Stimulated activated CD8-positive, alpha-beta memory T cell treated with anti-CD3 and anti-CD28 coated beads, Interleukin-12 subunit alpha, Interleukin-12 subunit beta, amount 100 ng/mL, for 24 hours (primary cell): Measurements from ENCODE around the gene UBL4A.

ENCODE experiments used
- DNase-seq: peaks from one replicate; pipeline ENCODE4 v3.0.0-alpha.2; 2020; ENCODE audit errors: extremely low read depth

Gene UBL4A

DNA sequence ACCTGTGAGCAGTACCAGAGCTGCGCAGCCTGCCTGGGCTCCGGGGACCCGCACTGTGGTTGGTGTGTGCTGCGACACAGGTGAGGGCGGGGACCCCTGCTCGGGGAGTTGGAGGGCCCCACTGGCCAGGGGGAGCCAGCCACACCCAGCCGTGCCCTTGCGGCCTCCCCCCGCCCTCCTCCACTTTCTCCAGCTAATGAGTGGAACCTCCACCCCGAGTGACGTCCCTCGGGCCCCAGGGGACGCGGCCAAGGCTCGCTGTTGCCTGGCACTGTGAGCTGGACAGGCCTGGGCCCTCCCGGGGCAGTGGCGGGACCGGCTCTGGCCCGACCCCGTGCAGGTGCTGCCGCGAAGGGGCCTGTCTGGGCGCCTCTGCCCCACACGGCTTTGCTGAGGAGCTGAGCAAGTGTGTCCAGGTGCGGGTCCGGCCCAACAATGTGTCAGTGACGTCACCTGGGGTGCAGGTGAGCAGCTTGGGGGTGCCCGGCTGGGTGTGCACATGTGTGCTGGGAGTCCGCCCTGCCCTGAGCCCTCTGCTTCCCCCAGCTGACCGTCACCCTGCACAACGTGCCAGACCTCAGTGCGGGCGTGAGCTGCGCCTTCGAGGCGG lies 22.7 kb downstream of the UBL4A start:
- DNase-seq = no peak

DNA sequence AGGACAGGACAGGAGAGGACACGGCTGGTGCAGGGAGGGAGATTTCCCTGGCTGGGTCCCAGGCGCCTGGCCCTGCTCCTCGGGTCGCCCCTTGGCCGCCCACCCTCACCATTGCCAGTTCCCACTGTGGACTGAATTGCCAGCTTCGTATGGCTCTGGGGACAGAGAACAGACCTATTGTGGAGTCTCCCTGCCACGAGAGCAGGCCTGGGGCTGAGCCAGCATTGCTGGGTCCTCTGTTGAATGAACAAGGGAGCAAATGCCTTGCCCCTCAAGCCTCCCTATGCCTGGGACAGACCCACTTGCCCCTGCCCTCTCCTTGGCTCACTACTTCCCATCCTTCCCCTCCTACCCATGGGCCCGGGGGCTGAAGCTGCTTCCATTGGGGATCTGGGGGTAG lies 24.0 kb downstream of the UBL4A start:
- no peak for DNase-seq

DNA sequence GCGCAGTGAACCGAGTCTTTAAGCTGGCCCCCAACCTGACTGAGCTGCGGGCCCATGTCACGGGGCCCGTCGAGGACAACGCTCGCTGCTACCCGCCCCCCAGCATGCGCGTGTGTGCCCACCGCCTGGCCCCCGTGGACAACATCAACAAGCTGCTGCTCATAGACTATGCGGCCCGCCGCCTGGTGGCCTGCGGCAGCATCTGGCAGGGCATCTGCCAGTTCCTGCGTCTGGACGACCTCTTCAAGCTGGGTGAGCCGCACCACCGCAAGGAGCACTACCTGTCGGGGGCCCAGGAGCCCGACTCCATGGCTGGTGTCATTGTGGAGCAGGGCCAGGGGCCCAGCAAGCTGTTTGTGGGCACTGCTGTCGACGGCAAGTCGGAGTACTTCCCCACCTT lies 26.1 kb downstream of the UBL4A start:
- DNase-seq = no peak

DNA sequence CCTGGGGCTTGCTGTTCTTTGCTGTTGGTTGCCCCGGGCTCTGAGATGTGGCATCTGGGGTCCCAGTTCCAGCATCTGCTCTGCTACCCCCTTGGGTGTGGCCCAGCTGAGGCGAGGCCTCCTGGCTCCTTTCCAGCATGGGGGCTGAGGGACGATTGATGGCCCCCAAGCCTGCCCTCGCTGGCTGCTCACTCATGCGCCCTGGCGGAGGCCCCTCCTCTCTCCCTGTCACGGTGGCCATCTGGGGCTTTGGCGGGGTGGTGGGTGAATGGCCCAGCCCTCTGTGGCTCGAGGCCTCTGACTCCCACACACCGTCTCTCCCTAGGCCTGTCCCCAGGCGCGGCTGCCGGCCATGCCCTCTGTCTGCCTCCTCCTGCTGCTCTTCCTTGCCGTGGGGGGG lies 26.6 kb downstream of the UBL4A start:
- no peak for DNase-seq

DNA sequence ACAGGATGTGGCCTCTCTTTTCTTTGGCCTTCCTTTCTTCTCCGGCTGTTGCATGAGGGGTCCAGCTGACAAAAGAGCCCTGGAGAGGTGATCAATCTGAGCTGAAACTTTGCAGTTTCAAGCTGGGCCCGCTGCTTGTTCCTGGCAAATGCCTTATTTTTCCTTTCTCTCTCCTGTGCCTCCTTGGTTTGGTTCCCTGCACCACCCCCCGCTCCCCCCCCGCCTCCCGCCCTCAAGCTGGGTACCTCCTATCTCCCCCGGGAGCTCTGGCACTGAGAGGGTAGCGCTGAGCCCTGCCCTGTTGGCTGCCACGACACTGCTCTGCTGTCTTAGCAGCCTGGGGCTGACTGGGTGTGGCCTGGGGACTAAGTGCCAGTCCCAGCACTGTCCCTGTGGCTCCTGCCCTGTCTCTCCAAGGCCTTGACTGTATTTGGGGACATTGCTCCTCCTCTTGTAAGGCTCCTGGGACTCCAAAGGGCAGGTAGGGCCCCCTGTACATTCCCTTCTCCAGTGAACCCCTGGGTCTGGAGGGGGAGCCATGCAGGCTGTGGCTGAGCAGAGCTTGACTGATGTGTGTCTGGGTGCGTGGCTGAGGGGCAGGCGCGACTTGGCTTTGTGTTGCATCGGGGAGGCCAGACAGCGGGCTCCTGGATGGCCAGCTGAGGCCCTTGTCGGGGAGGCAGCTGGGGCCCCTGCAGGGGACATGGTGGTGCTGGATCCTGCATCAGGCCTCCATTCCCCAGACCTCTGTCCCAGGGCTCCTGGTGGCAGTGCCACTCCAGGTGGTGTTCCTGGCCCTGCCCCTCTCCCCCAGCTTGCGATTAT lies 27.2 kb downstream of the UBL4A start:
- DNase-seq = no peak

DNA sequence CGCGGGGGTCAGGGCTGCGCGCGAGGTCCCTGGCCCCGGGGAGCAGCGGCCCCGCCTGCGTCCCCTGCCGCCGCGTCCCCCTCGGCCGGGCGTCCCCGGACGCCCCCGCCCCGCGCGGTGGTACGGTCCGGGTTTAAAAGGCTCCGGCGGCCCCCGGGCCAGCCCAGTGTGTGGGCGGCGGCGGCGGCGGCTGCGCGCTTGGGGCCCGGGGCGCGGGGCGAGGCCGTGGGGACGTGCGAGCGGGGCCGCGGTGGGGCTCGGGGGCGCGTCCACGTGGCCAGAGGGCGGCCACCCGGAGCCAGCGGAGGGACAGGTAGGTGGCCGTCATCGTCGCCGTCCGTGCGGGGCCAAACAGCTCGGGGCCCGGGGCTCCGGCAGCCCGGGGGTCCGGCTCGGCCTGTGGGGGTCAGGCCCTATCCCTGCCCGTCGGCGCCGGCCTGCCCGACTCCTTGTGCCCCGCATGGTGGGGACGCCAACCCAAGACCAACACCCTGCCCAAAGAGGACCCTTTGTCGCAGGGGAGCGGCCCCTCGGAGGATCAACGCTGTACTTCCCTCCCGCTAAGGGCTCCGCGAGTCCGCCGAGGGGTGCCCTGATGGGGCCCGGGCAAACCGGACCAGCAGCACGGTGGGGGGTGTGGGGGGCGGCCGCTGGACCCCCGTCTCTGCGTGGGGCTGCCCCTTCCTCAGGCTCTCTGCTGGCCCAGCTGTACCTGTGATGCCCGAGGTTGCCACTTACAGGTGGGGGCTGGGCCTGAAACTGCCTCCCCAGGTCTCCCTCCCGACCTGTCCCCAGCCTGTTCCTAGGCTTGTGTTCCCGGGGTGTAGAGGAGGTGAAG lies 28.1 kb downstream of the UBL4A start, which contains the start of gene PLXNA3:
Gene PLXNA3 (plus strand): TSS at position 166 of the 838 bp plus-strand sequence. CDS start 1,903 bp downstream, outside the sequence.
- no peak for DNase-seq

DNA sequence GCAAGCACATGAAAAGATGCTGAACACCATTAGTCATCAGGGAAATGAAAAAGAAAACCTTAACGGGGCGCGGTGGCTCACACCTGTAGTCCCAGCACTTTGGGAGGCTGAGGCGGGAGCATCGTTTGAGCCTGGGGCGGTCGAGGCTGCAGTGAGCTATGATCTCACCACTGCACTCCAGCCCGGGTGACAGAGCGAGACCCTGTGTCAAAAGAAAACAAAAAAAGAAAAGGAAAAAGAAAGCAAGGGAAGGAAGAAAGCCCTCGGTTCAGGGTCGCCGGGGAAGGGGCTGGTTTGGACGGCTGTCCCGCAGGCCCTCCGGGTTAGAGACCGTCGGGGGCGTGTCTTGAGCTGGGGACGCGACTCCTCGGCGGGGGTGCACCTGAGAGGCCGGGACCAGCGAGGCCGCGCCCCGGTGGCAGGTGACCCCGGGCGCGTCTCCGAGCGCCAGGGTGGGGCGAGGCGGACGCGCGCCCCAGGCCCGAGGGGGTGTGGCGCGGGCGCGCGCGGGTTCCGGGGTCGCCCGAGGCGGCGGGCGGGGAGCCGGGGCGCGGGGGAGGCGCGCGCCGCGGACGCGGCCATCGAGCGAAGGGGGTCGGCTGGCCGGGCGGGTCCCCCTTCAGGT lies 28.8 kb downstream of the UBL4A start:
- no peak for DNase-seq

DNA sequence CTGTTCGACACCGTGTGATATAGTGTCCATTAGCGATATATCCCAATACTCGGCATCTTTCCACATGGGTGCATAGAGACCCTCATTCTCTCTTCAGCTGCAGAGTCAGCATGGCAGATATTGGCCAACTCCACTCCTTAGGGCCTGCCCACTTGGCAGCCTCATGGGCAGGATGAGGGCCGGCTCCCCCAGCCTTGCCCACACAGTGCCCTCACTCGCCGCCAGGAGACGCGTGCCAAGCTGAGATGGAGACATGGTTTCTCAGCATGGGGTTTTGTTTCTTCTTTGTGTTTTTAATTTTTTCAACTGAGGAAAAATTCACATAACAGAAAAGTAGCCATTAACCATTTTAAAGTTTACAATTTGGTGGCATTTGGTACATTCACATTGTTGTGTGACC lies 33.6 kb downstream of the UBL4A start:
- DNase-seq = no peak

DNA sequence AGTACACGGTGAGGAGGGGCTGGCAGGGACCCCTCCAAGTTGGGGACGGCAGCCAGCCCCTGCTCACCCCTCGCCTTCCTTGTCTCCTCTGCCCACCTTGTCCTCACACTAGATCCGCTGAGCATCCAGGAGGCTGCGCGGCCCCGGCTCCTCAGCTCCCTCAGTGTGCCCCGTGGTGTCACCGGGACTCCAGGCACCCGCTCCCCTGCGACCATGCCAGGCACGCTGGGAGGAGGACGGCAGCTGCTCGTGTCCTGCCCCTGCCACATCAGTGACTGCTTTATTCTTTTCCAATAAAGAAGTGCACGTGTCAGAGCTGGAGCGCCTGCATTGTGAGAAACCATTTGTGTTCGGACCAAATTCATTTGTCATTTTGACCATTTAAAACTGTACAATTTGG lies 36.1 kb downstream of the UBL4A start:
- no peak for DNase-seq

DNA sequence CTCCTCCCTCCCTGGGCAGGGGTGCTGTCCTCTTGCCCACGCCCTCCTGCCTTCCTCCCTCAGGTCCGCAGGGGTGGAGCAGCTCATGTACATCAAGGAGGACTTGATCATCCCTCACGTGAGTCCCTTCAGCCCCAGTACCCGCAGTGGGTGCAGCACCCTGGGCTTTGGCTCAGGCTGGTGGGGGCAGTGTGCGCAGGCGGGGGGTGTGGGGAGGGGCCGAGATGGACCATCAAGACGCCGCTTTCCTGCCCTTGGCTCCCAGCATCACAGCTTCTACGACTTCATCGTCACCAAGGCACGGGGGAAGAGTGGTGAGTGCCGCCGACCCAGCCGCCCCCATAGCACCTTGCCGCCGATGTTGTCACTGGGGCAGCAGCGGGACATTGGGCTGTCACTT lies 36.8 kb downstream of the UBL4A start:
- DNase-seq = no peak

DNA sequence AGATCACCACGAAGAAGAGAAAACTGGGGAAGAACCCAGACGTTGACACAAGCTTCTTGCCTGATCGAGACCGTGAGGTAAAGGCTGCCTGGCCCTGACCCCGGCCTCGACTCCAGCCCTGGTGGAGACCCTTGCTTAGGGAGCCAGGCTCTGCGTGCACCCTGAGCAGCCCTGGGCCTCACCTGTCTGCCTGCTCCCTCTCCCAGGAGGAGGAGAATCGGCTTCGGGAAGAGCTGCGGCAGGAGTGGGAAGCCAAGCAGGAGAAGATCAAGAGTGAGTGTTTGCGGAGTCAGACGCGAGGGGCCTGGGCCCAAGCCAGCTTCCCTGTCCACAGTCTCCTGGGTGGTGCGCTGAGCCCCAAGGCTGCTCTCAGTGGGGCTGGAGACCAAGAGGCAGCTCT lies 37.9 kb downstream of the UBL4A start:
- no peak for DNase-seq

DNA sequence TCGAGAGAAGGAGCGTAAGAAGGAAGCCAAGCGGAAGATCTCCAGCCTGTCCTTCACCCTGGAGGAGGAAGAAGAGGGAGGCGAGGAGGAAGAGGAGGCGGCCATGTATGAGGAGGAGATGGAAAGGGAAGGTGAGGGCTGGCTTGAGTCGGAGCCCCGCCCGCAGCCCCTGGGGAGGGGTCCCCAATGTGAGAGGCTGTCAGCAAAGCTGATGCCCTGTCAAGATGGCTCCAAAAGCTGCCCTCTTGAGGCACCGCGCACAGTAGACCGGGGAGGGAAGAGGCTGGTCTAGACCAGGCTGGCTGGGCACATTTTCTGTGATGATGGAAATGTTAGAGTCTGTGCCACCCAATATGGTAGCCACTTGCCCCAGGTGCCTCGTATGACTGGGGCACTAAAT lies 40.0 kb downstream of the UBL4A start:
- DNase-seq = no peak

DNA sequence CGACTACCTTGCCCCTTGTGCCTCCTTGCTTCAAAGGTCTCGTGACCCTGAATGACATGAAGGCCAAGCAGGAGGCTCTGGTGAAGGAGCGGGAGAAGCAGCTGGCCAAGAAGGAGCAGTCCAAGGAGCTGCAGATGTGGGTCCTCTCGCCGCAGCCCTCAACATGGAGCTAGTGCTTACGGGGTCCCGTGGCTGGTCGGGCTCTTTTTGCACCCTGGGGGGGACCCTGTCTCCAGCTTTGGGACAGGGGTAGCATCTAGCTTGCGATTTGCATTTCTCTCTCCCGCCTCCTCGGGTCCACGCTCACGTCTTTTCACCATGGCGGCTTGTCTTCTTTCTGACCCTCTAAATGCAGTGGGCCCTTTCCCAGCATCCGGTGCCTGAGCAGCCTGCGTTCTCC lies 40.6 kb downstream of the UBL4A start:
- DNase-seq = no peak

DNA sequence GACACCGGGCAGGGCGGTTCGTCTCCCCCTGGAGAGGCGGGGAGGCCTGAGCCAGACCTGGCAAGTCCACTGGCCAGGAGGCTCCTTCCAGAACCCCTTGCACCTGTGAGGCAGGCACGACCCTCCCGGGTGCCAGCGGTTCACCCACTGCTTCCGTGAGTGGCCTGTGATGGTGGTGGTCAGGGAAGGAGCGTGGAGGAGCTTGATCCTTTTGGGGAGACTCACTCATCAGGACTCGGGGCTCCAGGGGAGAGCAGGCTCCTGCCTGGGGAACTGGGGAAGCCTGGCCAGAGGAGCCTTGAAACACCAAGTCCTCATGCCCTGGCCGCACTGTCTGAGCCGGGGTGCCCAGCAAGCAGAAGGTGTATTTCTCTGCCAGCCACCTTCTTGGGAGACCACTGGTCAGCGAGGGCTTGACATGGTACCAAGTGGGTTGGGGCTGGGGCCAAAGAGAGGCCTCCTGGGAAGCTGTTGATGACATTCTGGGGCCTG lies 41.6 kb downstream of the UBL4A start:
- no peak for DNase-seq

DNA sequence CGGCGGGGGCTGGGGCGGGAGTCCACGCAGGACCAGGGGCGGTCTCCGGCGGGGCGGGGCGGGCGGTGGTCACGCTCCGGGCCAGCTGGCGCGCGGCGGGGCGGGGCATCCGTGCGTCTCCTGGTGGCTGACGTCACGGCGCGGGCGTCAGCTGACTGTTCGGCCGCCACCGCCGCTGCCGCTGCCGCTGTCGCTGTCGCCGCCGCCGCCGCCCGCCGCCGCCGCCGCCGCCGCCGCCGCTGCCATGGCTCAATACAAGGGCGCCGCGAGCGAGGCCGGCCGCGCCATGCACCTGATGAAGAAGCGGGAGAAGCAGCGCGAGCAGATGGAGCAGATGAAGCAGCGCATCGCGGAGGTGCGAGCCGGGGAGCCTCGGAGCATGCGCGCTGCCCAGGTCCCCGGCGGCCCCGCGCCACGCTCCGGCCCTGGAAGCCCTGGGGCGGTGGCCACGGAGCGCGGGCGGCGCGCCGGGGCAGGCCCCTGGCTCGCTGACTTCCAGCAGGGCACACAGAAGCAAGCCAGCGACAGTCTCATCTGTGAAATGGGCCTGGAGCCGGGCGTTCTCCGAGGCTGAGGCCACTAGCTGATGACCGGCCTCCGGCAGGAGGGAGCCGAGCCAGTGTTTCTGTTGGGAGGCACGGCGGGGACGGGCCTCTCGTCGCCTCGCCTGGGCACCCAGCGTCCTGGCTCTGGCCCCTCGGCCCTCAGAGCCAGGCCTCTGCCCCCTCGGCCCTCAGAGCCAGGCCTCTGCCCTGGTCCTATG lies 42.2 kb downstream of the UBL4A start, which contains the start of gene FAM50A:
Gene FAM50A (plus strand): TSS at position 150 of the 763 bp plus-strand sequence. CDS start 95 bp downstream, at position 245.
- no peak for DNase-seq

DNA sequence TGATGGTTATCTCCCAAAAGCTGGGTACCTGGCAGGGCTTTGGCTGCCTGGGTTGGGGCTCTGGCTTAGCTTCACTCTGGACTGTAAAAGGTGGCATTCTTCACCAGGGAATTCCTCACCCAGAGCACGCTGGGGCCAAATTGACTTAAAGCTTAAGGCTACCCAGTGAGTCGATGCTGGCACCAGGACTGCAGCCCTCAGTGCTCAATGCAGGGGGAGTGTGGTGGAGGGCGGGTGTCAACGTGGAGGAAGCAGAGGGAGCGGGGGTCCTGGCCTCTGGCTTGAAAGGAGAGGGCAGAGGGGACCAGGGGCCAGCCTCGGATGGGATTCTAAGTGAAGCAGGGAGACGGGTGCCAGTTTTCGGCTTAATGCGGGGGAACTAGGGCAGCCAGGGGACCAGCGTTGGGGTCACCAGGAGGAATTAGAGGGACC lies 42.9 kb downstream of the UBL4A start:
- DNase-seq = no peak

DNA sequence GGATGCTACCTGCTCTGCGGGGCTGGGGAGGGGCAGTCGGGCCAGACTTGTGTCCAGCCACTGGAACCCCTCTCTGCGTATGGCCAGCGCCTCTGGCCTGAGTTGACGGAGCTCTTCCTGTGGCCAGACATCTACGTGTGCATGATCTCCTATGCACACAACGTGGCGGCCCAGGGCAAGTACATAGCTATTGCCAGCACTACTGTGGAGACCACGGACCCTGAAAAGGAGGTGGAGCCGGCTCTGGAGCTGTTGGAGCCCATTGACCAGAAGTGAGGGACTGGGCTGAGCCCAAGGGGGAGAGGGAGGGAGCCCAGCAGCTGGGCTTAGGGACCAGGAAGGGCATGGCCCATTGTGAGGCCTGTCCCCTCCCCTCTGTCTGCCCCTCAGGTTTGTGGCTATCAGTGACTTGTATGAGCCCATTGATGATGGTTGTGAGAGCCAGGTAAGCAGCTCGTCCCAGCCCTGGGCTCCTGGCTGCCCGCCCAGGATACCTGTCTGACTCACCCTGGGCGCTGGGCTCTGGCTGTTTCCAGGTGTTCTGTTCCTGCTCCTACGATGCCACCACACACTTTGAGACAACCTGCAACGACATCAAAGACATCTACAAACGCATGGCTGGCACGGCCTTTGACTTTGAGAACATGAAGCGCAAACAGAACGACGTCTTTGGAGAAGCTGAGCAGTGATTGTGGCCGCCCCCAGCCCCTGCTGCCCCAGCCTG lies 44.3 kb downstream of the UBL4A start:
- DNase-seq = no peak

DNA sequence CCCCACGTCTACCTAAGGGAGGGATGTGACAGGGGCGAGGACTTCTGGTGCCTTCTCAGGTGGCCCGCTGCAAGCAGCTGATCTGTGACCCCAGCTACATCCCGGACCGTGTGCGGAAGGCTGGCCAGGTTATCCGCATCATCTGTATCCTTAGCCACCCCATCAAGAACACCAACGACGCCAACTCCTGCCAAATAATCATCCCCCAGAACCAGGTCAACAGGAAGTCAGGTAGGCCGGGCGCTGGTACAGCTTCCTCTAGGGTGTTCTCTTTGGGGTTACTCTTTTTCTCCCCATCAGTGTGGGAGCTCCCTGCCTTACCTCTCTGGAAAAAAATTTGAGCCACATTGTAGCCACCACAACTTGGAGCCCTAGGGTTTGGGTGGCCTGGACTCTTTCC lies 44.9 kb downstream of the UBL4A start:
- no peak for DNase-seq

DNA sequence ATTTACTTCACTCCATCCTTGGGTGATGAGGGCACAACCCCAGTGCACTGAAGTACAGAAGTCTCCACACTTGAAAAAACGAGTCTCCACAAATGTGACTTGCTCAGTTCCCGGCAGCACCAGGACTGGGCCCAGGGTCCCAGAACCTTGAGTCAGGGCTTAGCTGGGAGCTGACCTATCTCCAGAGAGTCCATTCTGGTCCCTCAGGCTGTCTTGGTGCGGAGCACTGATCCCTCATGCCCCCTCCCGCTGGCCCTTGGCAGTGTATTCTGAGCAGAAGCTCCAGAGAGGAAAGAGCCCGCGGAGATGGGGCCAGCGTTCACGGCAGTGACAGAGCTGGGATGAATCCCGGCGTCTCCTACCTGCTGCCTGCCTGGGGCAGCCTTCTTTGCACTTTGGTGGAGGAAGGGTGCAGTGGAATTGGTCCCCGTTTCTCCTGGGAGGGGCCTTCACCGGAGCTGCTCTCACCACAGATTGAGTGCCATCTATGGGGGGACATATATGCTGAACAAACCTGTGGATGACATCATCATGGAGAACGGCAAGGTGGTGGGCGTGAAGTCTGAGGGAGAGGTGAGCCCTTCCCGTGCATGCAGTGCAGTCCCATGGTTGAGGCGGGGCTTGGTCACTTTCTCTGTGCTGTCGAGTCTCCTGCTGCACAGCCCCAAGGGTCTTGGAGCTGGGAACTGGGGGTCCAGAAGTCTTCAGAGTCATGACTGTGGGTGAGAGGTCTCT lies 45.6 kb downstream of the UBL4A start:
- DNase-seq = no peak

DNA sequence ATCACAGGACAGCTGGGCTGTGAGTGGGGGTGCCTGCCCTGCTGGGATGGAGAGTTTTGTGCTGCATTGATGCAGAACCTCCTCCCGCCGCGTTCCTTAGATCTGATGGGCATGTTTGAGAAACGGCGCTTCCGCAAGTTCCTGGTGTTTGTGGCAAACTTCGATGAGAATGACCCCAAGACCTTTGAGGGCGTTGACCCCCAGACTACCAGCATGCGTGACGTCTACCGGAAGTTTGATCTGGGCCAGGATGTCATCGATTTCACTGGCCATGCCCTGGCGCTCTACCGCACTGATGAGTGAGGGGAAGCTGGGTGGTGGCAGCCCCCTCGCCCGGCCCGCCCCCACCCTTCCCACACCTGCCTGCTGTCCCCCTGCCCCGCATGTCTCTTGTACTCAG lies 46.6 kb downstream of the UBL4A start:
- DNase-seq = no peak
